Stimulated activated CD4-positive, alpha-beta T cell treated with anti-CD3 and anti-CD28 coated beads, Interleukin-2, amount 100 ng/mL, for 24 hours (primary cell): ENCODE results near the gene GSX1.
A peak's percentile ranks its signal among the peaks of the same experiment; 100 is the strongest.
"Not testable (repeated sequence)": the region's sequence is repeated elsewhere in the genome, so short reads cannot be mapped to it uniquely, and the experiment has no call there.

Experiments
- DNase-seq, 2 donors: peaks; one replicate each; pipeline ENCODE4 v3.0.0-alpha.2; 2020

The GSX1 gene

DNA sequence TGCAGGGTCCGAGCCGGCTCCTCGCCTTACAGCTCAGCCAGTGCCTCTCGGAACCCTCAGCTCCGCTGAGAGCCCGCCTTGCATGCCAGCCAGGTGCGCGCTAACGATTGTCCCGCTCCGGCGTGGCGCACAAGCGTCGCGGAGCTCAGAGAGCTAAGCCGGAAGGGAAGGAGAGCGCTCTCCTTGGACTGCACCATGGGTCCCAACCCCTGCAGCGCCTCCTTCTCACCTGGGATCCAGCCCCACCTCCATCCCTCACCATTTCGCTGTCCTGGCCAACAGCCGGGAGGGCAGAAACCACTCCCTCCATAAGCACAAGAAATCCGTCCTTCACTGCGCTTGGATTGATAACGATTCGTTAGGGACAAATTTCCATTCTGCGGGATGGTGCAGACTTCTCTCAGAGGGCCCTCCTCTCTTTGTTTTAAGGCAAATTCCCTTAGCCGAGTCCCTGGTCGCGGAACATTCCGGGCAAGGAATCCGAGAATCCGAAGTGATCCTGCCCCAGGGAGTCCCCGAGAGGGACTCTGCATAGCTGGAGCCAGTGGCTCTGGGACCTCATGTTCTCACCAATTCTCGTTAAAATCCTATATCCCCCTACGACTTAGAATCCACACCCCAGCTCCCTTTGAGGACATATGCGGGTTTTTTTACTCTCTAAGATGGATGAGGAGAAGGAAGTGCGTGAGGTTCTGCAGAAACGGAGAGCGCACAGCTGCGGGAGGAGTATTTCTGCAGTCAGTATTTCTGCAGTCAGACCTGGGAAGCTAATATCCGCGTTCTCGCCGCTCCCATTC is 2.8 kb downstream of the GSX1 start:
- DNase-seq: no peak

DNA sequence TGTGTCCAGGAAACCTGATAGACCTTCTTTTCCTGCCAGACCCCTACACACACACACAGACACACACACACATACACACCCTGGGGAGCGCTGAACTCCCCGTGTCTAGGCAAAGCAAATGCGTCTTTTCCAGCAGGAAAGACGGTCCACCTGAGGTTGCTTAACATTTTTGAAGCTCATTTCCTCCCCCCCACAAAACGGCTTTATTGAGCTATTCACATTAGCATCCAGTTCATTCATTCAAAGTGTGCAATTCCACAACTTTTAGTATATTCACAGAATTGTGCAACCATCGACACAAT is 3.4 kb downstream of the GSX1 start:
- no peak for DNase-seq

DNA sequence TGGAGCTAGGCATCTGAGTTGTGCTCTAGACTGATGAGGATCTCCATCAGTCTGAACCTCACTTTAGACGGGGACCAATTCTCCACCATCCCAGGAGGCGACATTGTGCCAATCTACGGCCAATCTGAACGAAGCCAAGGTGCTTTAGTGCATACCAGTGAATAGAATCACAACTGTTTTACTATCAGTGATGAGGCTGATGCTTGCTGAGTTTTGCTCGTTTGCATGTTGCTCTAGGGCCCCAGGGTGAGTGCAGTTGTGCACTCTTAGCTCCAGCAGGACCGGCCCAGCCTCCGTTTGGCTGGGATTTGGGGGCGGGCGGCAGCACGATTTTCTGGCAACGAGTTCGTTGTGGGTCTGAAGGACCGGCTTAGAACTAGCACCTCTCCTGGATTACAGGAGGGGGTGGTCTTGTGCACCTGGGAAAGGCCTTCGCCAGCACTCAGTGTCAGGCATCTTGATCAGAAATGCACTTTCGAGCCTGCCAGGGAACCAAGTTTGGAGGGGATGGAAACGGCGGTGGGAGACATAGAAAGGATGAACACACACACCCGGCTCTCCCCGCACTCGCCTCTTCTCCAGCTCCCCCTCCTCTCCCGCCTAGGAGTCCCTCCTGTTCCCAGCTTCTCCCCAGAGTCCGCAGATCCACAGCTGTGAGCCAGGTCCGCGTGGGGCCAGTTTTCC is 4.4 kb downstream of the GSX1 start:
- no peak for DNase-seq

DNA sequence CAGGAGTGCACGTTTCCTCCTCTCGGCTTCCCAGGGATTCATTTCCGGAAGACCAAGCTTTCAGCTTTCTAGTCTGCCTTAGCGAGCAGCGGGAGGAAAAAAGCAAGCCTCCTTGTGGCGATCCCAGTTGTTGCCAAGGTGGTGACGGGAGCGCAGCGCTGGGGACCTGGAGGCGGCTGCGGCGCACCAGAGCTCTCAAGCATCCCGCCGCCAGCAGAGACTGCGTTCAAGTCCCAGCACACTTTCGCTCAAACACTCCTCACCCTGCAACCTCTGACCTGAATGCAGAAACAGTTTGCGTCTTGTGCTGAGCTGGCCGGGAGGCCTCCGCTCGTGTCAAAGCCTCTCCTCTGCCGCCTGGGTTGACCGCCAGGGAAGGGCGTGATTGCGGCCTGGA is 4.9 kb downstream of the GSX1 start:
- no peak for DNase-seq

DNA sequence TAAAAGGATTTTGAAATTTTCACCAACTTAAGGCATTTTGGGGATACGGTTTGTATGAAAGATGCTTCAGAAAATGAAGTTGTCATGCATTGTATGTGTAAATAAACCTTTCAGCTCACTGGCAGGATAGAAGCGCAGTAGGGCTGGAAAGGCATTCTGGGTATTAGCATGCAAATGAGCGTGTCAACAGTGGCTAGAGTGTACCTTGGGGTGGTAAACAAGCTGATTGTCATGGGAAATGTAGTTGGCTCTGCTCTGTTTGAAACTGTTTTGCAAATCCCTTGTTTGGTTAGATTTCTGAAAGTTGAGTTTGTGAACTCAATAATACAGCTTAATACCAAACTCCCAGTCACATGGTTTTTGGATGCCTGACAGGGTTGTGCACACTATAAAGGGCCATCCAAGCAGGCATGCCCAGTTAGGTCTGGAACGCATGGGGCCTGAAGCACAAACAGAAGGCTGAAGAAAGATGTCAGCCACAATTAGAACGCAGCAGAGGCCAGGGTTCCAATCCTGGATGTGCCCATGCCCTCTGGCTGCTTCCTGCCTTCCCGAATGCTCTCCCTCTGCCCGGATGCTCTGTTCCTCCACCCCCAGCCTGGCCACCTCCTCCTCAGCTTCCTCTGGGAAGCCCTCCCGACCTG is 14.6 kb downstream of the GSX1 start:
- no peak for DNase-seq

DNA sequence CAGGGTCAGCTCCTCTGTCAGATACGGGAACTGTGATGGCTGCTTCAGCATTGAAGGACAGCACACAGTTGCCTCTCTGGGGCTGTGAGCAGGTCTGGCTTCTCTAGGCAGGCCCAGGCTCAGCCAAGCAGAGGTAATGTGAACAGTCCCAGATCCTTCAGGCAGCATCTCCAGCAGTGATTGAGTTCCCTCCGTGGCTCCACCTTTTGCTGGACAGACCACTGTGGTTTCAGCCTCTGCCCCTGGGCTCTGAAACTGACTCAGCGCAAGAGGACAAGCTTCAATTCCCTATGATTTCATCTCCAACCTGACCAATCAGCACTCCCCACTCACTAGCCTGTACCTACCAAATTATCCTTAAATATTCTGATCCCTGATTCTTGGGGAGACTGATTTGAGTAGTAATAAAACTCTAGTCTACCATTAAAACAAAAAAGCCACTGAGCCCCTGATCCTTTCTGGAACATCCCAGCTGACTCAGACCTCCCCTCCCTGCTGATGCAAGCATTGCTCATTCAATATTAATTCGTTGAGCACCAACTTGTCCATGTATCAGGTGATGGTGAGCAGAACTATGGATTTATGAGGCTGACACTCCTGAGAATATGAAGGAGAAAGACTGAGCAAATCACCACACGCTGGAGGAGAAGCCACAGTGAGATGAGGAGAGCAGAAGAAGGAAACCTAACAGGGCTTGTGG is 16.7 kb downstream of the GSX1 start:
- no peak for DNase-seq

DNA sequence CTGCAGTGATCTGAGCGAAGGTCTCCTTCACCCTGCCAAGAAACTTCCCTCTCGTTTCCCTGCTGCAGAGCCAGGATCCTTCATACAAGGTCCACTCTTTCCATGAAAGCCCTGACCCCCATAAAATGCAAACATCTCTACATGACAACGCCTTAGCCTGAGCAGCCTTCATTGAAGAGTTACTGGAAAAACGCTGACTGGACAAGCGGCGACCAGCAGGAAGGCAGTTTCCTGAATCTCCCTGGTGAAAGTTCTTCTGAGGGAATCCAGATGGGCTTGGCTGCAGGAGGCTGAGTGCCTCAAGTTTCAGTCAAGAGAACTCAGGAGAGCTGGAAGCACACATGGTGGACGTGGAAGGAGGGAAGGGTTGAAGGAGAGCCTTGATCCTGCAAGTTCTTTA is 17.7 kb downstream of the GSX1 start:
- no peak for DNase-seq

DNA sequence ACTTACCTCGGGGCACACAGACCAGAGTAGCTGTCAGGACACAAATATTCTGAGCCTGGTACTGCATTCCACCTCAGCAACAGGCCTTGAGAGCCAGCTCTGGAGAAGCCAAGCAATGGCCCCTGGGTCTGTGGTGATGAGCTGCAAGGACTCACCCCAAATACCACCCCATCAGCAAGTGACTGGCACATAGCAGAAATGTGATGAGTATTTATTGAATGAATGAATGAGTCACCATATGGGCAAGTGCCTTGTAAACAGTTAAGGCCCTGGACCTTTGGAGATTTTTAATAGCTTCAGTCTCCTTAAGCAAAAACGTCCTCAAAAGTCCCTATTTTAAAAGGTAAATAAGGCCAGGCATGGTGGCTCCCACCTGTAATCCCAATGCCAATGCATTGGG is 18.2 kb downstream of the GSX1 start:
- DNase-seq: no peak

DNA sequence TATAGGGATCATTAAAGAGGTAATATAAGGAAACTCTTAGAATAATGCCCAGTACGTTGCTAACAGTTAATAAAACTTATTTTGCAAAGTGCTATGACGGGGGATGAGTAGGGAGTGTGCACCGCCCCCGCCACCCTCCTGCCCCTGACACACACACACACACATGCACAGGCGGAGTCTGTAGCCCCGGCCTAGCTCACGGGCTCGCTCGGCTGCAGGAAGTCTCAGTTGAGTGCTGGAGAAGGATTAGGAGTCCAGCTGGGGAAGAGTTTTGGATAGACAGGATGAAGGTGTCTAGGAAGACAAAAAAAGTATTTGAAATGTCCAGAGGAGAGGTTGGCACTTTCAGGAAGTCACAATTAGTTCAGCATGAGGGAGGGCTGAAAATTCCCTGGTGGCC is 21.5 kb downstream of the GSX1 start:
- DNase-seq: no peak

DNA sequence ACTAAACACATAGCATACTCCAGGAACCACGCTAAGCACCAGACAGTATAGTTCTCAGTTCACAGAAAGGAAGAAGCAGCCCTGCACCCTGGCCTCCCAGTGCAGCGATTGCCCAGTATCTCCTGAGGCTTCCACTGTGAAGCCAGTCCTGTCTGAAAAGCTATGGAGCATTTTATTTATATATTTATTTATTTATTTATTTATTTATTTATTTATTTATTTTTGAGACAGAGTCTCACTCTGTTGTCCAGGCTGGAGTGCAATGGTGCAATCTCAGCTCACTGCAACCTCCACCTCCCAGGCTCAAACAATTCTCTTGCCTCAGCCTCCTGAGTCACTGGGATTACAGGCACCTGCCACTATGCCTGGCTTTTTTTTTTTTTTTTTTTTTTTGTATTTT is 25.5 kb downstream of the GSX1 start:
- DNase-seq: not testable (repeated sequence)

DNA sequence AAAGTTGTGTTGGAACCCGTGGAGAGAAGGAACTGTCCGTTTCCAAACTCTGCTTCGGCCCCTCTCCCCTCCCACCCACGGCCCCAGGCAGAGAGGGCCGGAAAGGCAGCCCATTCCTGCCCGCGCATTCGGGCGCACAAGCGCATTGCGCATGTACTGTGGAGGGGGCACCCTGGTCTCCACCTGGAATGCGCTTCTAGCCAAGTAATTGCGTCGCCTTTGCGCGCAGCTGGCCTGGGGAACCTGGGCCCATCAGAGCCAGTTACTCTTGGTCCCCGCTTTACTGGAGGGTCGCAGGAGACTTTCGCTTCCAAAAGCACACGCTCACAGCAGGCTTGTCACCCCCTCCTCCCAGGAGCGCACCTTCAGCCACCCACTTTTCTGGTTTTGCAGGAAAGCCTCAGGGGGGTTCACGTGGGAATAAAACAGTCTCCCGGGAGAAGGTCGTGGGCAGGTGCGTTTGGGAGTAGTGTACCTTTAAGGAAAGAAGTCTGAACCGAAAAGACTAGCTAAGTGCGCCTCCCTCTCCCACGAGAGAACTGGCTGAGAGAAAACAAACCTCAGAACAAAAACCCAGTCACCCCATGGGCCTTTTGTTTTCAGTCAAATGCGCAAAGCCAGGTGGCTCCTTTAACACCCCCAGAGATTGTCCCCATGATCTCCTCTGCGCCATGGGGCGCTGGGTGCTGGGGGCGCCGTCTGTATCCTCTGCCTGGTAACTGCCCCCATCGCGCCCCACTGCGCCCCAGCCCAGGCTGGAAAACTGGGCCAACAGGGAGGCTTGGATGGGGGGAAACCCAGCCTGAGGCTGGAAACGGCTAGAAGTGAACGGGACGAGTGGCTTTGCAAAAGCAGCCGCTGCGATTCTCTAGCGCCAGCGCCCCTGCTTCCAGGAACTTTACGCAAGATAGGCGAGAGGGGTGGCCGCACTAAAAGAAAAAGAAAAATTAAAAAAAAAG is 28.5 kb downstream of the GSX1 start:
- DNase-seq: no peak

DNA sequence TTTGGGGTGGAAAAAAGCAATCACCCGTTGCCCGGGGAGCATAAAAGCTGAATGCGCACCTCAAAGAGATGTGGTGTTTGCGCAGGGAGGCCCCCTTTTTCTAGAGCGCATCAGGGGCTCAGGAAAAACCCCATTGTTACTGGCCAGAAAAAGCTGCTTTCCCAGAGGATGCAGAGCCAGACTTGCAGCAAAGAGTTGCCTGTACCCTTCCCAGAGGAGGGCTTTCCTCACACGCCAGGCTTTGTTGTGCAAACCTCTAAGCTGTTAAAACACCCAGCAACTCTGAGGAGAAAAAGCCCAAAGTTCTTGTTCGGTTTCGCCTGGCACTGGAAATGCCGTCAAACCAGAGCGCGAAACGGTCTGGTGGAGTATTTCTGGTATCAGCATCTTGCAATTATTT is 29.3 kb downstream of the GSX1 start:
- no peak for DNase-seq

DNA sequence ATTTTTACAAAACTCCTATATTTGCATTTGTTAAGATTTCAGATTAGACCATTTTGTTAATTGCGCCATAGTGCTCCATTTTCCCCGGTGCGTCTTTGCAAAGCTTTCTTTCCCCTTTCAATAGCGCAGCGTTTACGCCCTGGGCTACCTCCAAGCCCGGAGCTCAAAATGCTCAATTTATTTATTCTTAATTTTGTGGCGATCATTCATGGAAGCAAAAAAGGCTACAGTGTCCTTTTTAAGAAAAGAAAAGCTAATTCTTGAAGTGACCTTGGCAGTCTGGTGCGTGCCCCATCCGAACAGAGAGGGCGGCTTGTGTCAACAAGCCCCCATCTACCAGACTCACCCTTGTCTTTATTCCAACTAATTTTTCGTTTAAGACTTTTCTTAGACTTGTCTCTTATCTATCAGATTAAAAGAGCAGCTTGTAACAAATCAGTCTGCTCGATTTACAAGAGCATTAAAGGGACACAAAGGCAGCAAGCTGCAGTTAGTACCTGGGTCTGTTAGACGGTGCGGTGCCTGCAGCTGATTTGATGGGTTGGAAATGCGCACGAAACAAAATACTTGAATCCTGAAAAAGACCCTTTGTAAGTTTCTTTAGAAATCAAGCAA is 30.1 kb downstream of the GSX1 start:
- no peak for DNase-seq

DNA sequence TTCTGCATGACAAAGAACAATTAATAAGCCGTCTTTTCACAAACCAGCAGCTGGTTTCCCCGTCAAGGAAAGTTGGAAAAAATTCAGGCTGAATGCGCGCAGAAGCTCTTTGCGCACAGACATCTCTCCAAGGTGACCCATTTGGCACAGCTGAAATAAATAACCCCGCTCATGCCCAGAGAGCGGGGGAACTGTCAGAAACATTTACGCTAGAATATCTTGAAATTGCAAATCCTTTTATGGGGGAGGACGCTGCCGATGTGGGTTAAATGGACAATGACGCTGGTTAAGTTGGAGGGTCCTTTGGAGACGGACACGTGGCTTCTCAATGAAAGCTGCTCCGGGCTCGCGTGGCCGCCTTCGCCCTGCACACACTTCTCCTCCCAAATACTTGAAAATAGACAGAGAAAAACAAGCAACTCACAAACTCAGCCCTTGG is 30.6 kb downstream of the GSX1 start:
- DNase-seq: no peak

DNA sequence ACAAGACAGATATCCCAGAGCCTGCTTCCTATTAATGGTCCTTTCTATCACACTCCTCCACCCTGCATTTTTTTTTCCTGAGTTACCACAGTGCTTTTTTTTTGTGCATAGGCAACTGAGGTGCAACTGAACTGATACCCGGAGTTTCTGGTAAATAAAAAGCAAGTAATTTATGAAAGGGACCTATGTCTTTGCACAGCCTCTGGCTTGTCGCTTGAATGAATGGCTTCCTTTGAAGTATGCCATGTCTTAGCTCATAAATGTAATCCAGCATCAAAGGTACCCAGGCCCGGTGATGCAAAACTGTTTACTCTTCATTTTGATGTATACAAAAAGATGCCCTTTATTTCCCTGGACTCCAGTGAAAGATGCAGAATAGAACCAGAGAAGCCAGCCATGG is 31.8 kb downstream of the GSX1 start:
- DNase-seq: no peak

DNA sequence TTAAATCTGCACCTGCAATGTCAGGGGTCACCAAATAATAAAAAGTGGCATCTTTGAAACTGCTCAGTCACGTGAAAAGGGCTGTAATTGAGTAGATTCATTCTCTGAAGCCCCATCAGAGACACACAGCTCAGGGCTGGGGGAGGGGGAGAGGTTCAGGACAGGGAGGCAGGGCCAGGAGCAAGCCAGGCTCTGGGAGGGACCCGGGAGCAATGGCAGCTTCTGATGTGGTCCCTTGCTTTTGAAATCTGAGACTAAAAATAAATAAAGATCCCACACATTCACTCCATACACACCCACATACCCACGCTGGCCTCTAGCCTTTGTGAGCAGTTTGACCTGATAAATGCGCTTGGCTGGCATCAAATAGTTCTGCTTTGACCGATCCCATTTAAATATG is 32.8 kb downstream of the GSX1 start:
- DNase-seq: no peak

DNA sequence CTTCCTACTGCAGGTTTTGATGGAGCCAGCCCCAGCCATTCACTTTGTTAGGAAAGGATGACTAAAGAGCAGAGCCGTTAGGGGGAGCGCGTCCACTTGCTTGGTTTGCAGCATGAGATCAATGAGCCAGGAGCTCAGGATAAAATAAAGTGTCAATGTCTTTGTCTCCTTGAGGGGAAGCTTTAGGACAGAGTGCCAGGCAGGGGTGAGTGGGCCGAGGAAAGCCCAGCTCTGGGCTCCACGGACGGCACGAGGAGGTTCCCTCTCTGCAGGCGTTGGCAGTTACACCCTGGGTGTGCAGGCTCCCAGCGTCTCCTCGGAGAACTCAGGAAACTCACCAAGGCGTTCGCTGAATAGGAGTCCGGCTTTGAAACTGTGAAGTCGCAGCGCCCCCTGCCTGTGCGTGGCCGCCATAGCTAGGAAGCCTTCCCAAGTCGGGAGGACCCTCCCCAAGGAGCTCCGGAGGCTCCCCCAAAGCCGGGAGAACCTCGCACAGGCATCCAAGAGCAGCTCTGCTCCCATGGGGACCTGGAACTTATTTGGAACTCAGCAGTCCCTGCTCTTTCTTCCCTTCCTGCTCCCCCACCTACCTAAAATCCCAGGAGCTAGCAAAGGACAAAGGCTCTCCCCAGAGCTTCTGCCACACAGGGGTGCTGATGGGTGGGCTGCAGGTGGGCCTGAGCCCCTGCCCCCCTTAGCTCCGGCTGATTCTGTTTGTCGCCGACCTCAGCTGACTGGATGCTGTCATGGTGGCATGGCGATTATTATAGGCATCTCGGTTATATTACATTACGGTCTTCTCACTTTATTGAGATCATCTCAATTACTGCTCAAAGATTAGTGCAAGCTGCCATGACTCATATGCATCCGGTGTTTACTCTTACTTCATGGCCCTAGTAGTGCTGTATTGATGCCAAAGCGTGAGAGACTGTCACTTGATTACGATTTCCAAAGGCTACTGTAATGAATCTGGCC is 34.4 kb downstream of the GSX1 start:
- peak; percentile 75 to 78 for DNase-seq

DNA sequence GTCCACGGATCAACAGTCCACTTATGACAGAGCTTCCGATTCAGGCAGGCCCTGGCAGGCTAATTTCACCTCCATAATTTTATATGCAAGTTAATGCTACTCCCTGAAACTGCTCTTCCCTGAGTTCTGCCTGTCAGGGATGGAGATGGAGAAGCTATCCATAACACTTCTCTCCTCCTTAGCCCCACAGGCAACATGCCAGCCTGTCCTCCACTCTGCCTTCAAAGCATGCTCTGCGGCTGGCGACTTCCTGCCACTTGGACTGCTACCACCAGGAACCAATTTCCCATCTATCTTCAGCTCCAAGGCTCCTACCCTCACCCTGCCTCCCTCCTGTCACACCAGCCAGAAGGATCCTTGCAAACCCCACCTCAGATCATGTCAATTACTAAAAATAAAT is 35.4 kb downstream of the GSX1 start:
- DNase-seq: no peak

DNA sequence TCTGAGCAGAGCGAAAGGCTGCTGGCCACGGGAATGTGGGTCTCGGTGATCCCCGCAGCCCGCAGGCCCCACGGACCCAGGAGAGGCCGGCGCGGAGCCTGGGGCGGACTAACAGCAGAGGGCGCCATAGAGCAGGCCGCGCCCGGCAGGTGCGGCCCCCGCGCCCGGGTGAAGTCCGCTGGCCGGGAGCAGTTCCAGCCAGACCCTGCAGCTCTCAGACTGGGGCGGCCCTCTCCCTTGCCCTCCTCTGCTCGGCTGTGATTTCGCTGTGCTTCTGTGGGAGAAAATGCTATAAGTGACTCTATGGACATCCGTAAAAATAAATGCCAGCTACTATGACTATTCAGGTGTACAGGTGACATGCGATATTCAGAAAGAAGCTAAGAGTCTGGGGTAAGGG is 37.7 kb downstream of the GSX1 start:
- DNase-seq: peak; percentile 73

DNA sequence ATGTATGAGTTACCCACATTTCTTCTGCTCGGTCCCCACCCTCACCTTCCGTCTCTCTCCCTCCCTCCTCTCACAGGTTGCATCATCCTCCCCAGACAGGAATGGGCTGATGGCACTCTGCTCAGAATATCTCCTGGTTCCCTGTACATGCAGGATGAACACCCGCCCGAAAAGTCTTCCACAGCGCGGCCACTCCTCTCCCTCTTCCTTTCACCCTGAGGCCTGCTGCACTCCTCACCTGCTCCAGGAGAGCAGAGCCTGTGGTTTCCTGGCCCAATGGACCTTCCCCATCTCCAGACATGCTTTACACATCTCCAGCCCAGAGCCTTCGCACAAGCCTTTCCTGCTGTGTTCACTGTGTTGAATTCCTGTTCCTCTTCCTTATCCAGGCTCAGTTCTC is 40.9 kb downstream of the GSX1 start:
- no peak for DNase-seq

DNA sequence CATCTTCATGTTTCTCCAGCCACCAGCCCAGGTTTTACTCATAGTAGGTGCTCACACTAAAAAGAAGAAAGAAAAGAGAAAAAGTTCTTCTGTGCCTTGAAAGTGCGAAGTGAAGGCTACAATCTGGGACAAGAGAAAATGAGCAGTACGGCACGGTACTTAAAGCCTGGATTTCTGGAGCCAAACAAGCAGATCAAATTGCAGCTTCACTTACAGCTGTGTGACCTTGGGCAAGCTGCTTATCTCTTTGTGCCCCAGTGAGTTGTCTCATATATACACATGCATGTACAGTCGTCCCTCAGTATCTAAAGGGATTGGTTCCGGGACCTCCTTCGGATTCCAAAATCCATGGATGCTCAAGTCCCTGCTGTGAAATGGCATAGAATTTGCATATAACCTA is 41.8 kb downstream of the GSX1 start:
- DNase-seq: no peak
